Kidney capillary endothelial cell (primary cell): ENCODE data around the gene PIH1D1.

Experiments used
- DNase-seq: peaks from one replicate; pipeline ENCODE4 v3.0.0-alpha.2; 2018; ENCODE audit warnings: low spot score

Gene PIH1D1

DNA sequence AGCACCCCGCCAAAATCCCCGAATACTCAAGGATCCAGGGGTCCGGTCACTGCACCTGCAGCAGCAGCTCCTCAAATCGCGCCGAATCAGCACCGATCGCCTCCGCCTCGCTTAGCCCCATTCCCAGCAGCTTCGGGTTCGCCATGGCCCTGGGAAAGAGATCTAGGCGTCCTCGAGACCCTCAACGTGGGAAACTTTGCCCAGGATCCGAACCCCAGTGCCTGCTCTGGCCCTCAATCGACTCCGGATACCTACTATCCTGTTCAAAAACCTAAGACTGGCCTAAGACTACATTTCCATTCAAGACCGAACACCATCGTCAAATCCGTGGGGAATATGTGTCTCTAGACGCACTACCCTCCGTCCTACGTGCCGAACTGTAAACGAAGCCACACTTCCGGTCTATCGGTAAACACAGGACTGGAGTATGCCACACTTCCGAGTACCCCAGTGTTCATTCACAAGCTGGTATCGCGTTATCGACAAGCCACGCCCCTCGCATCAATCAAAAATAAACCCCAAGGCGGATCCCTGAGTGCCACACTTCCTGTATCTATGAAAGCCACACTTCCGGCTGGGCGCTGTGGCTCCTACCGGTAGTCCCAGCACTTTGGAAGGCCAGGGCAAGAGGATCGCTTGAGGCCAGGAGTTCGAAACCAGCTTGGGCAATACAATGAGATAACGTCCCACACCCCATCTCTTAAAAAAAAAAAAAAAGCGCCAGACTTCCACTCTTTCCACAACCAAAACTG lies at the start of gene PIH1D1:
TSS of gene PIH1D1 (minus strand) at position 385 of the 752 bp plus-strand sequence. CDS start at position 145, 240 bp downstream.
- DNase-seq, result peak; percentile 97

DNA sequence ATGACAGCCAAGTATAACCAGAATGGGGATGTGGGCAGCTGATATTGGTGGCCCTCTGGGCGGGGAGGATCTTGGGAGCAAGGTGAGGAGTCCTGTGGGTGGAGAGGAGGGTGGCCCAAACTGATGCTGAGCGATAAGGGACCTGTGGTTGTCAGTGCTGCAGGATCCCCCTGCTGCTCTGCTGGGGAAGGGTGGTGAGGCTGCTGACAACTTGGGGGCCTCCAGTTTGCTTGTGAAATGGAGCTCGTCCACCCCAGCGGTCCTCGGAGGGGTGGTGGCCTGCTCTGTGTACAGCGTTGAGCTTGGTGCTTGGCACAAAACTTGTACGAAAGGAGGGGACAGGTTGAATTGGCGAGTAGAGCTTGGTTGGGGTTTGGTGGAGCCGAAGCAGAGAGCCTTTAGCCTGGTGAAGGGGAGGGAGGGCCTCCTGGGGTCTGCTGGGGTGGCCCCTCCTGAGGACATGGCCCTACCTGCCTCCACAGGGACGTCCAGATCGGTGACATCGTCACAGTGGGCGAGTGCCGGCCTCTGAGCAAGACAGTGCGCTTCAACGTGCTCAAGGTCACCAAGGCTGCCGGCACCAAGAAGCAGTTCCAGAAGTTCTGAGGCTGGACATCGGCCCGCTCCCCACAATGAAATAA lies 47.5 kb upstream of the PIH1D1 start:
- DNase-seq, result no peak

GRCh38 chr19:49498475-49498874 lies 46.9 kb upstream of the PIH1D1 start:
- DNase-seq, result no peak

GRCh38 chr19:49497789-49498103 lies 46.1 kb upstream of the PIH1D1 start:
- DNase-seq, result no peak

- no peak for DNase-seq
Measured at GRCh38 chr19:49497047-49497788, 45.6 kb upstream of the PIH1D1 start.

- no peak for DNase-seq
Measured at GRCh38 chr19:49496574-49497008, 45.0 kb upstream of the PIH1D1 start.

- DNase-seq, result no peak
Measured at GRCh38 chr19:49492573-49493405, 41.2 kb upstream of the PIH1D1 start.

- DNase-seq, result no peak
Measured at GRCh38 chr19:49491804-49492572, 40.4 kb upstream of the PIH1D1 start.

DNA sequence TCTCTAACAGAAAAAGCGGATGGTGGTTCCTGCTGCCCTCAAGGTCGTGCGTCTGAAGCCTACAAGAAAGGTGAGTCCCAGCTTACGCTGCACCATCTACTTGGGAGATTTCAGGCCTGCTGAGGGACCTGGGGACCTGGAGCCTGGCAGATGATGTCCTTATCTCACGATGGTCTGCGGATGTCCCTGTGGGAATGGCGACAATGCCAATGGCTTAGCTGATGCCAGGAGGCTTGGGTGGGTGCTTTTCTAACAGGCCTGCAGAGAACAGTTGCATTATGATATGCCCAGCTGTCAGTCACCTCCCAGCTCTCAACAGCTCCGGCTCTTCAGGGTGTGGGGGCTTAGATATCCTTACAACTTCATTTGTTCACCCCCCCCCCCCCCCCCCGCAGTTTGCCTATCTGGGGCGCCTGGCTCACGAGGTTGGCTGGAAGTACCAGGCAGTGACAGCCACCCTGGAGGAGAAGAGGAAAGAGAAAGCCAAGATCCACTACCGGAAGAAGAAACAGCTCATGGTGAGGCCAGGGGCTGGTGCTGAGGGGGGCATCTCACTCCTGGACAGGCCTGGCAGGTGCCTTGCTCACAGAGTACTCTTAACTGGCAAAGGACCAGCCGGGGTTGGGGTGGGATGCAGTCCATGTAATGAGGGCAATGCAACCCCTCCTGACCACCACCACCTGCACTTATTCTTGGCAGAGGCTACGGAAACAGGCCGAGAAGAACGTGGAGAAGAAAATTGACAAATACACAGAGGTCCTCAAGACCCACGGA lies 39.6 kb upstream of the PIH1D1 start:
- DNase-seq, result no peak

GRCh38 chr19:49490287-49491029 lies 38.8 kb upstream of the PIH1D1 start:
- no peak for DNase-seq

- DNase-seq, result no peak
Measured at GRCh38 chr19:49489601-49490167, 38.1 kb upstream of the PIH1D1 start.

- no peak for DNase-seq
Measured at GRCh38 chr19:49488863-49489537, 37.4 kb upstream of the PIH1D1 start.

- no peak for DNase-seq
Measured at GRCh38 chr19:49488046-49488862, 36.6 kb upstream of the PIH1D1 start.

DNA sequence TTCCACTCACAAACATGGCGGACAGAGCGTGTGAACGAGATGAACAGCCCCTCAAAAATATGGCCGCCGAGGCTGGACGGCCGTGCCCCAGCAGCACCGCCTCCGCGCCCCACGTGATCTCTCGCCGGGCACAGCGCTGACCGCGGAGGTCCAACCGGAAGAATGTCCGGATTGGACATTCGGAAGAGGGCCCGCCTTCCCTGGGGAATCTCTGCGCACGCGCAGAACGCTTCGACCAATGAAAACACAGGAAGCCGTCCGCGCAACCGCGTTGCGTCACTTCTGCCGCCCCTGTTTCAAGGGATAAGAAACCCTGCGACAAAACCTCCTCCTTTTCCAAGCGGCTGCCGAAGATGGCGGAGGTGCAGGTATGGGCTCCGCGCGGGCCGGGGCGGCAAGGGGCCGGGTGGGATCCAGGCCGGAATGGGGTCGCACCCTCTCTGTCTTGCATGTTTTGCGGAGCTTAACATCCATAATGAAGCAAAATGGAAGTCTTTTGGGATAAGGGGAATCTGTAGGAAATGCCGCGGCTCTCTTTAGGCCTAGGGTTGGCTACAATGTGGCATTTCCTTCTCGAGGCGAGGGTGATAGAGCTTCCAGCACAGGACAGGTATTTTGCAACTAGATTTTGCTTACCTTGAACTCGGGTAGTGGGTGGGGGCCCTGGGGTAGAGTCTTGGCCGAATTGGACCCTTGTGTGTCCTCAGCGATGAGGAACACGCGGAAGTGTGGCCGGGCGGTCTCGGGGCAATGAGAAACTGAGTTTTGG lies 35.8 kb upstream of the PIH1D1 start, which contains the start of gene RPL13A:
TSS of gene RPL13A (plus strand) at position 332 of the 769 bp plus-strand sequence. CDS start at position 354, 22 bp downstream.
- peak; percentile 100 for DNase-seq

- no peak for DNase-seq
Measured at GRCh38 chr19:49486710-49487276, 35.2 kb upstream of the PIH1D1 start.

- no peak for DNase-seq
Measured at GRCh38 chr19:49486232-49486631, 34.6 kb upstream of the PIH1D1 start.
